ENCODE measurements around the gene SLC16A7.

SLC16A7 gene

GRCh38 chr12:59672273-59672672 is 76.4 kb downstream of the SLC16A7 start:
- DNase-seq, result no peak

GRCh38 chr12:59675461-59675860 is 79.6 kb downstream of the SLC16A7 start:
- DNase-seq, result no peak

GRCh38 chr12:59677857-59678256 is 82.0 kb downstream of the SLC16A7 start:
- no peak for DNase-seq

DNA sequence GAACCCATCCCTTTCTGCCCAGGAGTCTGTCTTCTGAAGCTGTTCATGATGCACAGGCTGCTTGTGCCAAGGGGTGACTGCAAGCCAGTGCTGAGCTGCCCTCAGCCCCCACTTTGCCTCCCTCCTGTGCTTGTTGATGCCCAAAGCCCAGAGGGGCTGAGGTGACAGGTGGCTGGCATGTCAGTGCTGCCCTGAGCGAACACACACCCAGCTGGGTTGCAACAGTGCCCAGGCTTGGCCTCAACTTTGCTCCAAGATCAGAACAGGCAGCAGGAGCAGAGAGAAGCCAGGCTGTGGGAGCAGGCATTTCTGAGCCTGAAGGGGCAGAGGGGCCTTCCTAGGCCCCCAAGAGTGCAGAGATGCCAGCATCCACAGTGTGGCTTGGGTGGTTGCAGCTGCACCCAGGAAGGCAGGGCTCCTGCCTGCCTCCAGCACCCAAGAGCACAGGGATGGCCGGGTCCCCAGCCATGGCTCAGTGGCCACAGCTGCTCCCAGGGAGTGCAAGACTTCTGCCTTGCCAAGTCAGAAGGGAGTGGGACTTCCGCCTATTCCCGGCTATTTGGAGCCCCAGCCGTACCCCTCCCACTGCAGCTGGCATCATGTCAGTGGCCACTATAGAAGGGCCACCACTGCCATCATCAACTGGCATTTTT is 83.1 kb downstream of the SLC16A7 start:
- no peak for DNase-seq

GRCh38 chr12:59689776-59690175 is 93.9 kb downstream of the SLC16A7 start:
- no peak for DNase-seq

GRCh38 chr12:59695379-59695778 is 99.5 kb downstream of the SLC16A7 start:
- DNase-seq, result no peak

DNA sequence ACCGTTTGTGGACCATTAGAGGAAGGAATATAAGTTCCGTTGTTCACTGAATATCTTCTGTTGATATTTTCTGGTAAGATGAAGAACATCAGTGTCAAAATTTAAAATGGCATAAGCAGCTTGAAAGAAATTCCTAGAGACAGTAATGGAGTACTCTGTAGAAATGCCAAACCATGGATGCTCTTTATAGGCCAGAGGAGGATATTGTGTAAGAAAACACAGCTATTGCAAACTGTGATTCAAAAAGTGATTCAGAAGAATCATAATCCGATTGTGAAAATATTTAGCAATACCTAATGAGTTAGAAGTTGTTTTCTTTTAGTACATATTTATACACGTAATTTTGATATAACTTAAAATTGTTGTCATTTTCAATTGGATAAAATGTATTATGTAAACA is 102.8 kb downstream of the SLC16A7 start:
- no peak for DNase-seq

GRCh38 chr12:59699421-59700152 is 103.8 kb downstream of the SLC16A7 start:
- DNase-seq, result no peak

DNA sequence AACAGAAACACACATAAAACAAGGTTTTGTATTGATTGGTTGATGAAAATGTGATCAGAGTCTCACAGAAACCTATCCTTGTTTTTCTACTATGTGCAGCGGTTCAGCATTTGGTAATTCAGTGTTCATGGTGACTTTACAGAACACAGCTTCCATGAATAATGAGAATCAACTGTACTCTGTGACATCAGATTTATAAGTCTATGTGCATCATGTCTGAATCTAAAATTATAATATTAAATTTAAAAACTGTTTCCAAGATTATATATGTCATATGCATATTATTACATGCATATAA is 104.3 kb downstream of the SLC16A7 start:
- no peak for DNase-seq

GRCh38 chr12:59708064-59708463 is 112.2 kb downstream of the SLC16A7 start:
- DNase-seq, result no peak

DNA sequence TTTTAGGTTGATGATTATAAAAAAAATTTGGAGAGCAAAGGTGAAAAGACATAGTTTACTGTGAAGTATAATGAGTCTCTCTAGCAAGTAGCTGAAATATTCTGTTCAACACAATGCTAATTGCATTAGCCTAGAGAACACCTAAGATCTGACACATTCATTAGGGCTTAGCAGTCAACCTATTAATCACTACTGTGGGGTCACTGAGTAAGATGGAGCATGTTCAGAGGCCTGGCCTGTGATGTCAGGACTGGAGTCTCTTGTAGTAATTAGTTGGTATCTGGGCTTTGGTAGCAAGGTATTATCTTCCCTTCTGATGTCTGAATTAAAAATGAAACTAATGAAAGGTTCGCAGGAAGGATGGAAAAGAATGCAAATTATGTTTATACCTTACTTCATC is 112.7 kb downstream of the SLC16A7 start:
- no peak for DNase-seq

GRCh38 chr12:59710004-59710628 is 114.3 kb downstream of the SLC16A7 start:
- no peak for DNase-seq

DNA sequence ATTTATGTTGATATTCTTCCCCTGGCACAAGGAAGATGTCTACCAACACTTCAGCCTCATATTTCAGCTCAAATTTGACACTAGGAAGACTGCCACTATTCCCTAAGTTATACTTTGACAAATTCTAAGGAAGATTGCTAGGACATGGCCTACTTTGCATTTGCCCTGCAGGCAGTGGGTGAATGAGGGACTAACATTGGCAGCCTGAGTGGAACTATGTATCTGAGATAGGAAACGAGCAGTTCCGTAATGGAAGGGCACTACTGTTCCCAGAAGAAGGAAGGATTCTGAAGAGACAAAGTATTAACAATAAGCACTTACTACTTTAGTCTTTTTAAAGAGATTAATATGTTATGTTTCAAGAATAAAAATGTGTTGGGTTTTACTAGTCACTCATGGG is 115.1 kb downstream of the SLC16A7 start:
- DNase-seq, result no peak

DNA sequence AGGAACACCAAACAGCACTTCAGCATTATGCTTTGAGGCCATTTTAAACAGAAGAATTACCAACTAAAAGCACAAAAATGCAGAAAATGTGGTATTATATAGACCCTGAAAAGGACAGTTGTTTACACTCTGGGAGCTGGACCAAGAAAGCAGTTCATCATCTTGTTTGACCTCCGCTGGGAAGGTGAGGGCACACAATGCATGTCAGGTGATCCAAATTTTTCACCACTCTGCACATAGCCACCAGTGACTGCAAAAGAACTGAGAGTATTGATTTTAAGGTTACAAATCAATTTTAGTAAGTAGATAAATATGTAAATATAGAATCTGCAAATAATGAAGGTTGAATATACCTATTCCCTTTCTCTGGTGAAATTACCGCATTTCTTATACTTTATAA is 119.6 kb downstream of the SLC16A7 start:
- DNase-seq, result no peak

DNA sequence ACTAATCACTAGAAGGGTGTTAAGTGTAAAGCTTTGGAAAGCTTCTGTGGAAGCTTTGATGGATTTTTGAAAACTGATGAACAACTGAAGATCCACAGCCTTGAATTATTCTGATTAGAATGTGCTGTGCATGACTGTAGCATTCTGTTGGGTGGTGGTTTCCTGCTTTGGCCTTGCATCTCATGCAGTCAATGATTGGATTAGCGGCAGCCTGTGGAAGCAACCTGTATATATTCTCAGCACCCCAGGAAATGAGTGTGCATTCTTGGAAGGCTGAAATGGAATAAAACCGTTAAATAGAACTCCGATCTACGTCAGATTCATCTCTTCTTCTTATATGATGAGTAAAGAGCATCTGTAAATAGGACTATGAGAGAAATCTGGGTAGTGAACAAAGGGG is 120.2 kb downstream of the SLC16A7 start:
- DNase-seq, result no peak

GRCh38 chr12:59717436-59717835 is 121.6 kb downstream of the SLC16A7 start:
- DNase-seq, result no peak

- no peak for DNase-seq
These were observed 123.9 kb downstream of the SLC16A7 start for GRCh38 chr12:59719701-59720100.

- no peak for DNase-seq
These were observed 127.7 kb downstream of the SLC16A7 start for GRCh38 chr12:59723520-59723919.

DNA sequence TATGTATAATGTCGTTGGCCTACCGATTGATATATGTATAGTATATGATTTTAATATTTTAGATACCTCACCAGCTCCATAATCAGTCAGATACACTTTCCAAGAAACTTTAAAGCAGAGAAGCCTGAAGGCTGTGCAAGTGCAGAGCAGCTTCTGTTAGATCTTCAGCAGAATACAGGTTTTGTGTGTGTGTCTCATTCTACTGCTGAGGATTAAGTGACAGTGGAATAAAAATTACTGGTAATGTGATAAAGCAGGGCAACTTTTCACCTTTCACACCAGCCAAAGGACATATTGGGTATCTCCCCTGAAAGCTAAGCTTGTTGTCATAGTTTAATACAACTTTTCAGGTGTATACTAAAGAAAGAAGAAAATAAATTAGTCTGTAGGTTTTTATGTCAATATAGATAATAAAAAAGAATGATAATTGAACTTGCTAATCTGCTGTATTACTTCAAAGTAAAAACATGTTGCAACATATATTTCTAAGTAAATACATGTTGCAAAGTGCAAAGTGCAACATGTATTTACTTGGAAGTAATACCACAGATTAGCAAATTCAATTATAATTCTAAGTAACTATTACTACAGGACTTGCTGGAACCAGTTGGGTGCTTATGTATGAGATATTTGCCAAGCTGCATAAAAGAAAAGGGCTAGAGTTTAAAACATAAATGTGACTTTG is 128.3 kb downstream of the SLC16A7 start:
- DNase-seq, result no peak

GRCh38 chr12:59733200-59733599 is 137.4 kb downstream of the SLC16A7 start:
- no peak for DNase-seq

DNA sequence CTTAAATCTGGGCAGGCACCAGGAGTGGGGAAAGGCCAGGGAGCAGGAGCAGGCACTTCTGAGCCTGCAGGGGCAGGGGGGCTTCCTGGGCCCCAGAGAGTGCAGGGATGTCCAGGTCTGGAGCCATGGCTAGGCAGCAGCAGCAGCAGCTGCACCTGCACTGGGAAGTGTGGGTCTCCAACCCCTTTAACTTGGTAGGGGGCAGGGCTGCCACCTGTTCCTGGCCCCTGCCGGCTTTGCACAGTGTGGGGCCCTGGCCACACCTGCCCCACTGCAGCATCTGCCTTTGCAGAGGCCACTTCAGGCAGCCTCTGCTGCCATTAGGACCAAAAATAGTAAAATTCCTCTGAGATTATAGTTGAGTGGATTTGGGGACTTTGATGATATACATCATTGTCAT is 138.5 kb downstream of the SLC16A7 start:
- DNase-seq, result no peak

GRCh38 chr12:59735231-59735630 is 139.4 kb downstream of the SLC16A7 start:
- DNase-seq, result no peak

DNA sequence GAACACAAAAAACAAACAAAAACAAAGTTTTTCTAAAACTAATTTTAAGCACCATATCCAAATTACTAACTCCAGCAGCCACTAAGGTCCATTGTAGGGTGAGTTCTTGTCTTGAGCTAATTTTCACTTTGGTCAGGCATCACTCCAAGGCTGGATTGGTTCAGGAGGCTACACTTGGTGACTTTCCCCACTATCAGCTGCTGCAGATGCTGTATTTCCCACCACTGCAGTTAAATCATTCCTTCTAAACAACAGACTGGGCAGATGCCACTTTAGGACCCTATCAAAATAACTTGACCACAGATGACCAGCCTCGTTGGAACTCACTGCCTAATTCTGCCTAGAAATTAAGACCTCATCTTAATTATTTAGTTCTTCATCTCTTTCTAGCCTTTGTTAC is 140.5 kb downstream of the SLC16A7 start:
- DNase-seq, result no peak

GRCh38 chr12:59736786-59737185 is 141.0 kb downstream of the SLC16A7 start:
- DNase-seq, result peak; percentile 74

All from amniotic stem cell (primary cell).